GM10847 (cell line): ENCODE results near the gene TOMM40.
A peak's percentile ranks its signal among the peaks of the same experiment; 100 is the strongest.

ENCODE experiments used
- POLR2A ChIP-seq: IDR thresholded peaks from 2 replicates; pipeline ENCODE4 v1.6.1; 2011; ENCODE audit not compliant: insufficient read length; ENCODE audit errors: extremely low read depth

TOMM40 gene

GRCh38 chr19:44890366-44891015, 563 bp upstream of the TOMM40 start:
- TF ChIP-seq POLR2A: peak; percentile 38

GRCh38 chr19:44892932-44893331, 1.9 kb downstream of the TOMM40 start:
- TF ChIP-seq POLR2A: no peak

- no peak for TF ChIP-seq POLR2A
These were observed 2.4 kb downstream of the TOMM40 start for GRCh38 chr19:44893332-44894051.

- no peak for TF ChIP-seq POLR2A
These were observed 3.0 kb downstream of the TOMM40 start for GRCh38 chr19:44894052-44894400.

- no peak for TF ChIP-seq POLR2A
These were observed 3.9 kb downstream of the TOMM40 start for GRCh38 chr19:44894946-44895345.

- TF ChIP-seq POLR2A: no peak
These were observed 6.8 kb downstream of the TOMM40 start for GRCh38 chr19:44897835-44898234.

GRCh38 chr19:44900328-44901244, 9.5 kb downstream of the TOMM40 start:
- TF ChIP-seq POLR2A: no peak

- no peak for TF ChIP-seq POLR2A
These were observed 12.2 kb downstream of the TOMM40 start for GRCh38 chr19:44903216-44903601.

GRCh38 chr19:44903602-44904425, 12.8 kb downstream of the TOMM40 start:
- TF ChIP-seq POLR2A: no peak

- TF ChIP-seq POLR2A: no peak
These were observed 13.5 kb downstream of the TOMM40 start for GRCh38 chr19:44904426-44904994.

GRCh38 chr19:44905437-44906160, 14.5 kb downstream of the TOMM40 start, which contains the start of gene APOE:
Gene APOE, plus strand, starts transcription at chr19:44905796. Its CDS starts 829 bp downstream, at chr19:44906625.
- TF ChIP-seq POLR2A: no peak

- no peak for TF ChIP-seq POLR2A
These were observed 16.6 kb downstream of the TOMM40 start for GRCh38 chr19:44907613-44908012.

- TF ChIP-seq POLR2A: no peak
These were observed 17.2 kb downstream of the TOMM40 start for GRCh38 chr19:44908074-44908835.
